ENCODE results near the gene WDR38.
A peak's percentile ranks its signal among the peaks of the same experiment; 100 is the strongest.

Gene WDR38

GRCh38 chr9:124882231-124882630, 29.0 kb downstream of the WDR38 start:
- DNase-seq (ENCODE audit: low spot score): no peak

- DNase-seq (ENCODE audit: low spot score): no peak
Observed at GRCh38 chr9:124884376-124884775, 31.1 kb downstream of the WDR38 start.

- no peak for DNase-seq (ENCODE audit: low spot score)
Observed at GRCh38 chr9:124885551-124885950, 32.3 kb downstream of the WDR38 start.

- no peak for DNase-seq (ENCODE audit: low spot score)
Observed at GRCh38 chr9:124886461-124886860, 33.2 kb downstream of the WDR38 start.

- DNase-seq (ENCODE audit: low spot score): no peak
Observed at GRCh38 chr9:124886866-124887492, 33.7 kb downstream of the WDR38 start.

- no peak for DNase-seq (ENCODE audit: low spot score)
Observed at GRCh38 chr9:124887832-124888231, 34.6 kb downstream of the WDR38 start.

- no peak for DNase-seq (ENCODE audit: low spot score)
Observed at GRCh38 chr9:124889006-124889405, 35.7 kb downstream of the WDR38 start.

- no peak for DNase-seq (ENCODE audit: low spot score)
Observed at GRCh38 chr9:124890179-124890578, 36.9 kb downstream of the WDR38 start.

- no peak for DNase-seq (ENCODE audit: low spot score)
Observed at GRCh38 chr9:124894035-124894740, 40.9 kb downstream of the WDR38 start.

- peak; percentile 61 for DNase-seq (ENCODE audit: low spot score)
Observed at GRCh38 chr9:124894741-124895170, 41.5 kb downstream of the WDR38 start.

- DNase-seq (ENCODE audit: low spot score): no peak
Observed at GRCh38 chr9:124897570-124898460, 44.6 kb downstream of the WDR38 start.

- no peak for DNase-seq (ENCODE audit: low spot score)
Observed at GRCh38 chr9:124899845-124900244, 46.6 kb downstream of the WDR38 start.

- DNase-seq (ENCODE audit: low spot score): no peak
Observed at GRCh38 chr9:124906966-124907365, 53.7 kb downstream of the WDR38 start.

Measured in CD4-positive, alpha-beta T cell treated with Interleukin-2 at 100 ng/mL for 4 hours (primary cell).